B cell (primary cell): Measurements from ENCODE around the gene OPHN1. TPM values are rescaled to one million over a fixed set of nuclear protein-coding genes. Genes with fewer than 3 reads are reported as not detected.

ENCODE experiments used
- ATAC-seq: fragments of 200-7000 bp; cut with Tn5 transposase; one replicate; pipeline ENCODE4 v1.10.0; 2021; ENCODE audit warnings: low read depth, mild to moderate bottlenecking, moderate number of reproducible peaks, moderate library complexity
- CTCF ChIA-PET: fragments of 350-600 bp; sonication (Branson Sonifier 250); formaldehyde crosslinking; loops from one replicate; lab custom pipeline; 2021; ENCODE audit warnings: antibody characterized with exemption, inconsistent platforms; lab: Charles Lee
- POLR2A ChIA-PET: fragments of 350-600 bp; sonication (Branson Sonifier 250); formaldehyde crosslinking; loops from one replicate; lab custom pipeline; 2021; ENCODE audit warnings: antibody characterized with exemption; lab: Charles Lee
- DNase-seq: peaks from one replicate; pipeline ENCODE4 v3.0.0; 2013
- H2AFZ ChIP-seq: 2 replicates; pipeline ENCODE4 v1.6.1; 2012; ENCODE audit warnings: mild to moderate bottlenecking, low read depth, low read length; ENCODE audit not compliant: insufficient read depth, poor library complexity, severe bottlenecking
- H3K27ac ChIP-seq, 2 donors: 1 replicate in 1 of 2; 2 replicates in 1 of 2; pipeline ENCODE4 v1.5.1; 2012 to 2013; ENCODE audit warnings: low read length in 2 of 2, mild to moderate bottlenecking in 2 of 2, moderate library complexity in 1 of 2
- H3K27me3 ChIP-seq, 4 experiments: fragments of 200-600 bp in 1 of 4; sonication (generic) in 1 of 4; replicated peaks in 1 of 4; 1 replicate in 2 of 4; 2 replicates in 2 of 4; pipeline versions ENCODE4 v1.6.1 to v1.7.0; 2013 to 2016; ENCODE audit warnings: low read length in 3 of 4, mild to moderate bottlenecking in 2 of 4, mixed read lengths in 1 of 4, moderate library complexity in 1 of 4; ENCODE audit not compliant: insufficient read depth in 4 of 4, control insufficient read depth in 3 of 4; ENCODE audit errors: control extremely low read depth in 1 of 4
- H3K36me3 ChIP-seq, 2 experiments: replicated peaks in 1 of 2; 1 replicate in 1 of 2; 2 replicates in 1 of 2; pipeline versions ENCODE4 v1.6.1 to v1.7.1; 2013; ENCODE audit warnings: low read length in 1 of 2; ENCODE audit not compliant: insufficient read depth in 2 of 2, control insufficient read depth in 1 of 2; ENCODE audit errors: control extremely low read depth in 1 of 2, extremely low read depth in 1 of 2
- H3K4me1 ChIP-seq, 2 donors: fragments of 200-600 bp in 1 of 2; sonication (generic) in 1 of 2; 1 replicate in 1 of 2; 2 replicates in 1 of 2; pipeline versions ENCODE4 v1.5.1 to v1.6.1; 2013 to 2017; ENCODE audit warnings: low read length in 2 of 2; ENCODE audit not compliant: control insufficient read depth in 2 of 2, insufficient read depth in 2 of 2
- H3K4me2 ChIP-seq: replicated peaks from 2 replicates; pipeline ENCODE3; 2012; ENCODE audit warnings: mild to moderate bottlenecking, low read depth, low read length; ENCODE audit not compliant: poor library complexity, severe bottlenecking
- H3K4me3 ChIP-seq, 5 experiments: fragments of 200-600 bp in 1 of 5; sonication (generic) in 1 of 5; 1 replicate in 3 of 5; 2 replicates in 2 of 5; pipeline versions ENCODE4 v1.5.1 to v1.7.0; 2011 to 2016; ENCODE audit warnings: low read length in 4 of 5, mild to moderate bottlenecking in 4 of 5, low read depth in 2 of 5, control low read depth in 1 of 5, moderate library complexity in 1 of 5; ENCODE audit not compliant: insufficient read depth in 1 of 5; ENCODE audit errors: control extremely low read depth in 1 of 5, extremely low read depth in 1 of 5
- H3K79me2 ChIP-seq: fragments of 200-600 bp; sonication (generic); one replicate; pipeline ENCODE4 v1.6.0; 2016; ENCODE audit warnings: low read length; ENCODE audit not compliant: control insufficient read depth, insufficient read depth
- H3K9ac ChIP-seq: fragments of 200-600 bp; sonication (generic); 2 replicates; pipeline ENCODE4 v1.6.1; 2017; ENCODE audit warnings: mild to moderate bottlenecking, low read length, moderate library complexity
- H3K9me3 ChIP-seq, 3 donors: one replicate each; pipeline versions ENCODE4 v1.6.1 to v1.7.1; 2013; ENCODE audit warnings: low read length in 2 of 3; ENCODE audit not compliant: control insufficient read depth in 2 of 3, insufficient read depth in 1 of 3; ENCODE audit errors: control extremely low read depth in 1 of 3
- H4K20me1 ChIP-seq: 2 replicates; pipeline ENCODE4 v1.6.0; 2012; ENCODE audit warnings: mild to moderate bottlenecking, low read length; ENCODE audit not compliant: insufficient read depth, control insufficient read depth, poor library complexity, severe bottlenecking
- H3K27ac Mint-ChIP-seq: one replicate; pipeline ENCODE4 v1.8.0; 2021; ENCODE audit warnings: mixed read lengths
- H3K27me3 Mint-ChIP-seq: one replicate; pipeline ENCODE4 v1.8.0; 2021; ENCODE audit warnings: mixed read lengths
- H3K4me1 Mint-ChIP-seq: one replicate; pipeline ENCODE4 v1.8.0; 2021; ENCODE audit warnings: mixed read lengths
- H3K4me3 Mint-ChIP-seq: one replicate; pipeline ENCODE4 v1.8.0; 2021; ENCODE audit warnings: mixed read lengths
- H3K9me3 Mint-ChIP-seq: one replicate; pipeline ENCODE4 v1.8.0; 2022; ENCODE audit warnings: mixed read lengths; ENCODE audit not compliant: insufficient read depth
- CTCF ChIP-seq: fragments of 200-600 bp; IDR thresholded peaks from one replicate; pipeline ENCODE4 v1.8.0; 2022; ENCODE audit warnings: antibody characterized with exemption, mild to moderate bottlenecking
- EZH2 ChIP-seq: IDR thresholded peaks from 2 replicates; pipeline ENCODE4 v1.6.1; 2012; ENCODE audit warnings: borderline replicate concordance, low read depth, mild to moderate bottlenecking, moderate library complexity, low read length; ENCODE audit not compliant: insufficient read depth, poor library complexity, severe bottlenecking
- WGBS: methylation state at CpG from one replicate; pipeline ENCODE4 v1.1.5; 2013; ENCODE audit warnings: missing lambda C conversion rate; ENCODE audit not compliant: insufficient coverage; 5-methylcytosine and 5-hydroxymethylcytosine counted together
- intact Hi-C: fragments of 100-400 bp; cut with micrococcal nuclease; formaldehyde crosslinking; loops from one replicate; pipeline ENCODE4 v1.10.0; 2022
- polyA plus RNA-seq: library from polyadenylated mRNA; depleted of rRNA; stranded (reverse); fragments of >200 nt; gene quantifications from 2 replicates; pipeline ENCODE4 v1.2.3, GENCODE V29; 2012
- total RNA-seq, 2 donors: library from RNA; stranded (reverse); fragments of 120-200 nt in 1 of 2; gene quantifications; 1 replicate in 1 of 2; 2 replicates in 1 of 2; pipeline versions ENCODE4 v1.2.3 to v1.2.4, GENCODE V29; 2013 to 2022

Gene OPHN1
- total and polyA plus RNA-seq, 2 donors (not counting 1 experiment from before 2014, with no cell fraction given), result 0.03 to 0.17 TPM

- H3K4me3 ChIP-seq, result no peak overlapping the region
- Mint-ChIP-seq H3K4me1 (no peaks in the 10 kb centered on the region), H3K27ac (no peak overlapping the region), H3K27me3 (no peaks in the 10 kb centered on the region), H3K4me3 (no peak overlapping the region), H3K9me3 (no peaks in the 10 kb centered on the region)
- DNase-seq (no peak), ATAC-seq (no peak)
- no peaks in the 10 kb centered on the region for H3K27me3 ChIP-seq
- no peaks in the 10 kb centered on the region for H4K20me1 ChIP-seq
- no peaks in the 10 kb centered on the region for H3K9me3 ChIP-seq
- H3K4me2 ChIP-seq, result no peak overlapping the region
- TF ChIP-seq CTCF (no peak), EZH2 (no peak)
- intact Hi-C loops, result no loop called here
- no peak overlapping the region for H3K27ac ChIP-seq
- no peak overlapping the region for H3K9ac ChIP-seq
- CTCF ChIA-PET, result no interaction called here
- no CpG with 5 or more reads among the region's 2 CpGs for WGBS
- POLR2A ChIA-PET, result no interaction called here
- H3K4me1 ChIP-seq, result no peaks in the 10 kb centered on the region
- no peaks in the 10 kb centered on the region for H3K79me2 ChIP-seq
- no peak overlapping the region for H2AFZ ChIP-seq
- H3K36me3 ChIP-seq, result no peaks in the 10 kb centered on the region
Measured at GRCh38 chrX:68299898-68300297, 133.4 kb downstream of the OPHN1 start.

GRCh38 chrX:68292471-68292870 is 140.8 kb downstream of the OPHN1 start:
- no peaks in the 10 kb centered on the region for H3K27me3 ChIP-seq
- no peak for DNase-seq
- H3K4me3 ChIP-seq, result no peak overlapping the region
- no peak for ATAC-seq
- ChIA-PET CTCF (no interaction called here), POLR2A (no interaction called here)
- no peak overlapping the region for H2AFZ ChIP-seq
- WGBS, result 87% methylated on average over 3 of the region's 3 CpGs
- no peak overlapping the region for H3K9ac ChIP-seq
- no peak overlapping the region for H3K4me3 Mint-ChIP-seq
- no peak overlapping the region for H3K27ac ChIP-seq
- H3K27me3 Mint-ChIP-seq, result no peaks in the 10 kb centered on the region
- H3K9me3 Mint-ChIP-seq, result no peaks in the 10 kb centered on the region
- intact Hi-C loops, result no loop called here
- no peak overlapping the region for H3K27ac Mint-ChIP-seq
- H3K4me1 ChIP-seq, result no peaks in the 10 kb centered on the region
- no peaks in the 10 kb centered on the region for H3K36me3 ChIP-seq
- no peak overlapping the region for H3K4me2 ChIP-seq
- no peaks in the 10 kb centered on the region for H3K79me2 ChIP-seq
- H3K9me3 ChIP-seq, result no peaks in the 10 kb centered on the region
- H4K20me1 ChIP-seq, result no peaks in the 10 kb centered on the region
- H3K4me1 Mint-ChIP-seq, result no peaks in the 10 kb centered on the region
- no peak for TF ChIP-seq EZH2
- no peak for TF ChIP-seq CTCF
